Measurements from ENCODE around the gene TRPM8.

The TRPM8 gene

GRCh38 chr2:233942731-233943130, 25.6 kb downstream of the TRPM8 start:
- Histone ChIP-seq H3K27me3 (ENCODE audit: insufficient read depth, poor library complexity, severe bottlenecking) (peaks cover 9% of the 10 kb centered on the region), H3K4me3 (replicated peaks; ENCODE audit: insufficient read depth, low read length) (no peak overlapping the region), H3K27ac (replicated peaks) (no peak overlapping the region)
- no peak for DNase-seq (ENCODE audit: low read depth in 1 of 2, low spot score in 1 of 2)
- TF ChIP-seq SPI1 (IDR thresholded peaks at IDR 0.05; ENCODE audit: borderline replicate concordance, low read depth) (no peak), GABPA (IDR thresholded peaks at IDR 0.05; ENCODE audit: low read depth) (no peak), REST (IDR thresholded peaks at IDR 0.05; ENCODE audit: insufficient replicate concordance, low read depth) (no peak), CTCF (IDR thresholded peaks at IDR 0.05; ENCODE audit: insufficient read depth, low read length) (no peak), POLR2AphosphoS5 (IDR thresholded peaks at IDR 0.05; ENCODE audit: low read depth) (no peak)

- H3K27ac ChIP-seq (replicated peaks): no peak overlapping the region
- DNase-seq (ENCODE audit: low read depth in 1 of 2, low spot score in 1 of 2): no peak
- no peak overlapping the region for H3K4me3 ChIP-seq (replicated peaks; ENCODE audit: insufficient read depth, low read length)
- H3K27me3 ChIP-seq (ENCODE audit: insufficient read depth, poor library complexity, severe bottlenecking): peaks cover 4% of the 10 kb centered on the region
- no peak for TF ChIP-seq CTCF (IDR thresholded peaks at IDR 0.05; ENCODE audit: insufficient read depth, low read length)
- TF ChIP-seq SPI1 (IDR thresholded peaks at IDR 0.05; ENCODE audit: borderline replicate concordance, low read depth): no peak
- no peak for TF ChIP-seq GABPA (IDR thresholded peaks at IDR 0.05; ENCODE audit: low read depth)
- TF ChIP-seq REST (IDR thresholded peaks at IDR 0.05; ENCODE audit: insufficient replicate concordance, low read depth): no peak
- no peak for TF ChIP-seq POLR2AphosphoS5 (IDR thresholded peaks at IDR 0.05; ENCODE audit: low read depth)
Measured at GRCh38 chr2:233944269-233944668, 27.1 kb downstream of the TRPM8 start.

GRCh38 chr2:233944722-233945121, 27.5 kb downstream of the TRPM8 start:
- Histone ChIP-seq H3K4me3 (replicated peaks; ENCODE audit: insufficient read depth, low read length) (no peak overlapping the region), H3K27ac (replicated peaks) (no peak overlapping the region), H3K27me3 (ENCODE audit: insufficient read depth, poor library complexity, severe bottlenecking) (peaks cover under 1% of the 10 kb centered on the region)
- DNase-seq (ENCODE audit: low read depth in 1 of 2, low spot score in 1 of 2): no peak
- no peak for TF ChIP-seq POLR2AphosphoS5 (IDR thresholded peaks at IDR 0.05; ENCODE audit: low read depth)
- no peak for TF ChIP-seq CTCF (IDR thresholded peaks at IDR 0.05; ENCODE audit: insufficient read depth, low read length)
- TF ChIP-seq GABPA (IDR thresholded peaks at IDR 0.05; ENCODE audit: low read depth): no peak
- no peak for TF ChIP-seq REST (IDR thresholded peaks at IDR 0.05; ENCODE audit: insufficient replicate concordance, low read depth)
- no peak for TF ChIP-seq SPI1 (IDR thresholded peaks at IDR 0.05; ENCODE audit: borderline replicate concordance, low read depth)

All from HL-60 (cell line).